Measurements from ENCODE around the gene PI4KB. TPM values are rescaled to one million over a fixed set of nuclear protein-coding genes. Genes with fewer than 3 reads are reported as not detected.
A peak's percentile ranks its signal among the peaks of the same experiment; 100 is the strongest.

Gene PI4KB
- total and polyA plus RNA-seq, 8 donors = 54.8 to 84.6 (median 77.4) TPM

DNA sequence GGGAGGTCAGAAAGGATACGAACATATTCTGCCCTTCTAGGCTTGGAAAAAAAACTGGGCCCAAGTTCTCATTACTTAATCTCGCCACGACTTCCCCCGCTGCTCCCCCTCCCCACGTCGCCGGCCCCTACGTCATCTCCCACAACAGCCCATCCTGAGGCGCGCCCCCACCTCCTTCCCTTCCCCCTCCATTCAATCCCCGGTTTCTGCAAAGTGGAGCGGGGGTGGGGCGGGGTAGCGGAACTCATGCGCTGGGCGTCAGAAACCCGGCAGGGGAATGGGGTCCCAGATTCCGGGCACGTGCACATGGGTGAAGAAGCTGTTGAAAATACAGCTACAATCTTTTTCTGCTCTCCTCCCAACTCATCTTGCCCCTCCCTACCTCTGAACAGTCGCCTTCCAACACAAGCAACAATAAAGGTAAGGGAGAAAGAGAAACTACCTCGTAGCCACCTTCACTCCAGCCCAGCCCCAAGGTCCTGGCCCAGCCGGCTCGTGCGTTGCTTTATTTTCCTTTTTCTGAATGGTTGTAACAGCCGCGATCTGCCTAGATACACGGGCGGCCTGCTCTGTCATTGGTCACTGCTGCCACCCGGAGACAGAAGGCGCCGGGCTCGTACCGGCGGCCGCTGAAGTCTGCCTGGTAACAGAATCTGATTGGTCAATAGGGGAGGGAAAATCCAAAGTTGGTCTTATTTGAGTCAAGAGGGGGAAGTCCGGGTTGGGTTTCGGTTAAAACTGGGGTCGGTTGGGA, 19.7 kb upstream of the PI4KB start, which contains the start of gene RFX5:
RFX5 (minus strand) TSS at position 484 of the 754 bp plus-strand sequence. CDS start 932 bp downstream, outside the sequence.
- Histone ChIP-seq H3K36me3 (peaks cover 0 to 33% of the 10 kb centered on the region in 2 donors), H3K9me3 (peaks cover 0 to 9% of the 10 kb centered on the region in 2 donors), H3K27me3 (no peaks in the 10 kb centered on the region), H3K27ac (peak within 1 kb of the TSS; percentile 83 to 93), H3K4me1 (peaks cover 3 to 22% of the 10 kb centered on the region in 2 donors), H3K4me3 (peak within 1 kb of the TSS; percentile 55 to 58)
- TF ChIP-seq, protein P1, sequence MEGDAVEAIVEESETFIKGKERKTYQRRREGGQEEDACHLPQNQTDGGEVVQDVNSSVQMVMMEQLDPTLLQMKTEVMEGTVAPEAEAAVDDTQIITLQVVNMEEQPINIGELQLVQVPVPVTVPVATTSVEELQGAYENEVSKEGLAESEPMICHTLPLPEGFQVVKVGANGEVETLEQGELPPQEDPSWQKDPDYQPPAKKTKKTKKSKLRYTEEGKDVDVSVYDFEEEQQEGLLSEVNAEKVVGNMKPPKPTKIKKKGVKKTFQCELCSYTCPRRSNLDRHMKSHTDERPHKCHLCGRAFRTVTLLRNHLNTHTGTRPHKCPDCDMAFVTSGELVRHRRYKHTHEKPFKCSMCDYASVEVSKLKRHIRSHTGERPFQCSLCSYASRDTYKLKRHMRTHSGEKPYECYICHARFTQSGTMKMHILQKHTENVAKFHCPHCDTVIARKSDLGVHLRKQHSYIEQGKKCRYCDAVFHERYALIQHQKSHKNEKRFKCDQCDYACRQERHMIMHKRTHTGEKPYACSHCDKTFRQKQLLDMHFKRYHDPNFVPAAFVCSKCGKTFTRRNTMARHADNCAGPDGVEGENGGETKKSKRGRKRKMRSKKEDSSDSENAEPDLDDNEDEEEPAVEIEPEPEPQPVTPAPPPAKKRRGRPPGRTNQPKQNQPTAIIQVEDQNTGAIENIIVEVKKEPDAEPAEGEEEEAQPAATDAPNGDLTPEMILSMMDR (IDR thresholded peaks at IDR 0.05) = no peak
- intact Hi-C loops (cut with DNase I) = no loop called here
- peak; percentile 91 to 97 (median 96) for DNase-seq
- peak; percentile 96 for ATAC-seq

DNA sequence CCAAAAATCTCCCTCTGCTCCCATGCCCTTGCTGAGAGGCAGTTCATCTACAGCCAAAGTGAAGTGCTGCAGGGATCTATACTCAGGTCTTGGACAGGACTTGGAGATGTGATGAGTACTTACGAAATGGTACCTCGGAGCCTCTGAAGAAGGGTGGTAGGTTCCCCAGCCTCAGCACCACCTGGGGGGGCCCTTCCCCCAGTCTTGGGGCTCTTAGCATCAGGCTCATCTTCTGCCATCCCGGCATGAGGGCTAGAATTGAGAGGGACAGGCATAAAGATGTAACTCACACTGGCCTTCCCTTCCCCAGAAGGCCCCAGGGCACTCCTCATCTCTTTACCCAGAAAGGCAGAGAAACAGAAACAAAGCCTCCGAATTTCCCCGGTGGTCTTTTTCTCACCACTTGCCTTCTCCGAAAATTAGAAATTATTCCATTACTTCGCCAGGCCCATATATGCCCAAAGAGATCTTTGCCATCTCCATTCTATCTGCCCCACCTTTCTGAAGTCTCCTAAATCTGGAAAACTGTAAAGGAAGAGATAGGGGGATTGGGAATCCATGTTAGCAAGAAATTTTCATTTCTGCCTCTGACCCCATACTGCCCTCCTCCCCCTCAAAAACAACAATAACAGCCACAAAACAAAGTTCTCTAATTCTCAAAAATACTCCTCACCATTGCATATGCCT, 19.0 kb upstream of the PI4KB start:
- H3K27ac ChIP-seq = peak overlapping the region; percentile 83 to 93
- intact Hi-C loops (cut with DNase I) = no loop called here
- H3K27me3 ChIP-seq = no peaks in the 10 kb centered on the region
- H3K9me3 ChIP-seq = peaks cover 0 to 6% of the 10 kb centered on the region in 2 donors
- TF ChIP-seq, protein P1 (IDR thresholded peaks at IDR 0.05) = no peak
- DNase-seq (no peak), ATAC-seq (no peak)
- peak overlapping the region; percentile 55 to 58 for H3K4me3 ChIP-seq
- peaks cover 3 to 22% of the 10 kb centered on the region in 2 donors for H3K4me1 ChIP-seq
- H3K36me3 ChIP-seq = peaks cover 0 to 34% of the 10 kb centered on the region in 2 donors

DNA sequence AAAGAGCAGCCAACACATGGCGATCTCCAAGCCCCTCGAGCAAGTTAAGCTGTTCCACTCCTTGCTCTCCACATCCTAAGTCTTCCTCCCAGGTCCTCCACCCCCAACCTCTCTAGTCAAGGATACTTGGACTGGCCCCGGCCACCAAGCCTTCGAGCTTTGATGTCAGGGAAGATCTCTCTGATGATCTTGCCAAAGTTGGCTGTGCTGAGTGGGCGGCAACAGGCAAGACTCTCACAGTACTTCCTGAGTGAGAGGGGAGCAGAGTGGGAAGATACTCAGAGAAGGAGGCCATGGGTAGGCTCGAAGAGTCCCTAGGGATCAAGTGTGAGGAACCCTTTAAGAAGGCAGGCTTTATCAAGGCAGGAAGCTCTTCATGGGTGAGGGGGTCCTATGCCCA, 17.1 kb upstream of the PI4KB start:
- Histone ChIP-seq H3K36me3 (peaks cover 0 to 34% of the 10 kb centered on the region in 2 donors), H3K9me3 (no peaks in the 10 kb centered on the region), H3K4me1 (peaks cover 3 to 29% of the 10 kb centered on the region in 2 donors), H3K4me3 (no peak overlapping the region), H3K27ac (no peak overlapping the region), H3K27me3 (no peaks in the 10 kb centered on the region)
- ATAC-seq = no peak
- TF ChIP-seq, protein P1 (IDR thresholded peaks at IDR 0.05) = no peak
- DNase-seq = no peak
- intact Hi-C loops (cut with DNase I) = no loop called here

DNA sequence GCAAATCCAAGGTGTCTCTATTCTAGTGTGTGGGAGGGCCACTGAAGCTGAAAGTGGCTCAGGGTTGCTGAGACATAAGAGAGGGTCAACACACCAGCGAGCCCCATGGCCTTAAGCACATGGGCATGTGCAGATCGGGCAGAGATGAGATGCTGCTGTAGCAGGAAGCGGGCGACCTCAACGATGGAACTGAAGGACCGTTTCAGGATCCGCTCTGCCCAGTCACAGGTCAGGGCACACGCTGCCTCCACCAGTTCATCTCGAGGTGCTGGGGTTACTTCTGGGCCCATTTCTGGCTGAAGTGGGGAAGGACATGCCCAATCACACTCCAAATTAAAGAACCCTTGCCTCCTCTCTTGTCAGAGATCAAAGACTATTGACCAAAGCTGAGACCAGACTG, 16.4 kb upstream of the PI4KB start:
- H3K4me1 ChIP-seq = peaks cover 3 to 29% of the 10 kb centered on the region in 2 donors
- intact Hi-C loops (cut with DNase I) = no loop called here

More for the DNA sequence above, 16.4 kb upstream of the PI4KB start:
- H3K9me3 ChIP-seq = no peaks in the 10 kb centered on the region
- TF ChIP-seq, protein P1 (IDR thresholded peaks at IDR 0.05) = no peak
- H3K27me3 ChIP-seq = no peaks in the 10 kb centered on the region
- H3K36me3 ChIP-seq = peaks cover 0 to 34% of the 10 kb centered on the region in 2 donors
- no peak overlapping the region for H3K4me3 ChIP-seq
- DNase-seq = no peak
- ATAC-seq = no peak
- no peak overlapping the region for H3K27ac ChIP-seq

Measured in left lung (tissue), 10 donors.